SH-SY5Y (cell line): Measurements from ENCODE around the gene BBS9.

Experiments used
- GATA2 ChIP-seq: IDR thresholded peaks from 2 replicates; pipeline ENCODE4 v1.6.1; 2011; ENCODE audit warnings: mild to moderate bottlenecking, low read depth, low read length
- GATA3 ChIP-seq: IDR thresholded peaks from 2 replicates; pipeline ENCODE4 v1.6.1; 2011; ENCODE audit warnings: low read depth, mild to moderate bottlenecking, low read length, moderate library complexity

- TF ChIP-seq GATA2, result no peak
- no peak for TF ChIP-seq GATA3
These were observed 228.5 kb downstream of the BBS9 start for GRCh38 chr7:33357846-33358245.
